IMR-90 (cell line): ENCODE data around the gene PRCD. TPM values are rescaled to one million over a fixed set of nuclear protein-coding genes. Genes with fewer than 3 reads are reported as not detected.

Experiments
- ATAC-seq: fragments of 200-7000 bp; cut with Tn5 transposase; 2 replicates; pipeline ENCODE4 v1.9.1; 2020; ENCODE audit warnings: low read depth, mild to moderate bottlenecking, moderate library complexity
- BruUV-seq: library from RNA; stranded (reverse); fragments of 400-500 nt; replicated peaks from 2 replicates; lab custom pipeline; 2021; lab: Mats Ljungman, UMichigan
- CTCF ChIA-PET: fragments of 300-600 bp; formaldehyde crosslinking; extraction: SDS; loops from one replicate; lab custom pipeline; 2021; ENCODE audit warnings: antibody characterized with exemption; lab: Yijun Ruan, JAX
- POLR2A ChIA-PET: fragments of 300-600 bp; sonication (Branson Sonifier 250); formaldehyde crosslinking; loops from one replicate; lab custom pipeline; 2022; ENCODE audit warnings: antibody characterized with exemption; ENCODE audit not compliant: unreplicated experiment; lab: Charles Lee
- DNase-seq: peaks from one replicate; pipeline ENCODE4 v3.0.0; 2013
- H2AFZ ChIP-seq: replicated peaks from 2 replicates; pipeline ENCODE3; 2013; ENCODE audit warnings: low read length, mild to moderate bottlenecking; ENCODE audit not compliant: poor library complexity
- H2AK5ac ChIP-seq: 2 replicates; pipeline ENCODE4 v1.6.1; 2013; ENCODE audit warnings: low read depth, low read length, inconsistent platforms
- H2AK9ac ChIP-seq: replicated peaks from 2 replicates; pipeline ENCODE3; 2013; ENCODE audit warnings: mild to moderate bottlenecking, low read depth, low read length, moderate library complexity; ENCODE audit not compliant: poor library complexity
- H2BK120ac ChIP-seq: 2 replicates; pipeline ENCODE4 v1.6.1; 2013; ENCODE audit warnings: low read depth, low read length, inconsistent platforms
- H2BK15ac ChIP-seq: 3 replicates; pipeline ENCODE4 v1.6.1; 2013; ENCODE audit warnings: low read depth, low read length, inconsistent platforms
- H2BK20ac ChIP-seq: 2 replicates; pipeline ENCODE4 v1.6.1; 2013; ENCODE audit warnings: low read depth, mild to moderate bottlenecking, inconsistent platforms, low read length, moderate library complexity
- H2BK5ac ChIP-seq: 2 replicates; pipeline ENCODE4 v1.6.1; 2013; ENCODE audit warnings: mild to moderate bottlenecking, low read depth, low read length, inconsistent platforms; ENCODE audit not compliant: poor library complexity, severe bottlenecking
- H3K14ac ChIP-seq: replicated peaks from 2 replicates; pipeline ENCODE4 v1.6.1; 2013; ENCODE audit warnings: low read depth, low read length, inconsistent platforms
- H3K18ac ChIP-seq: 2 replicates; pipeline ENCODE4 v1.6.1; 2013; ENCODE audit warnings: low read depth, low read length, control low read depth
- H3K23ac ChIP-seq: 2 replicates; pipeline ENCODE4 v1.6.1; 2013; ENCODE audit warnings: low read depth, low read length, inconsistent platforms
- H3K27ac ChIP-seq: 2 replicates; pipeline ENCODE4 v1.5.1; 2013; ENCODE audit warnings: mild to moderate bottlenecking, control low read depth, low read length; ENCODE audit not compliant: insufficient read depth
- H3K27me3 ChIP-seq: 2 replicates; pipeline ENCODE4 v1.6.1; 2013; ENCODE audit warnings: low read length; ENCODE audit not compliant: control insufficient read depth, insufficient read depth
- H3K36me3 ChIP-seq: 2 replicates; pipeline ENCODE4 v1.6.1; 2013; ENCODE audit warnings: low read length, mixed read lengths; ENCODE audit not compliant: control insufficient read depth, insufficient read depth
- H3K4ac ChIP-seq: 2 replicates; pipeline ENCODE4 v1.6.1; 2013; ENCODE audit warnings: low read depth, low read length, inconsistent platforms
- H3K4me1 ChIP-seq: 2 replicates; pipeline ENCODE4 v1.6.1; 2013; ENCODE audit warnings: low read length, mixed read lengths; ENCODE audit not compliant: control insufficient read depth, insufficient read depth
- H3K4me2 ChIP-seq: 2 replicates; pipeline ENCODE4 v1.6.1; 2013; ENCODE audit warnings: low read depth, mild to moderate bottlenecking, control low read depth, low read length, moderate library complexity
- H3K4me3 ChIP-seq: 2 replicates; pipeline ENCODE4 v1.5.1; 2013; ENCODE audit warnings: low read depth, mild to moderate bottlenecking, control low read depth, low read length, moderate library complexity; ENCODE audit not compliant: insufficient read depth
- H3K56ac ChIP-seq: 2 replicates; pipeline ENCODE4 v1.6.1; 2013; ENCODE audit warnings: low read length, inconsistent platforms; ENCODE audit not compliant: insufficient read depth; ENCODE audit errors: extremely low read depth
- H3K79me1 ChIP-seq, 2 experiments: 2 replicates each; pipeline ENCODE4 v1.6.1; 2013; ENCODE audit warnings: low read length in 2 of 2, inconsistent platforms in 1 of 2, low read depth in 1 of 2
- H3K9ac ChIP-seq: 2 replicates; pipeline ENCODE4 v1.6.1; 2013; ENCODE audit warnings: low read depth, low read length, control low read depth
- H3K9me1 ChIP-seq: 2 replicates; pipeline ENCODE4 v1.6.1; 2013; ENCODE audit warnings: low read length, inconsistent platforms; ENCODE audit not compliant: insufficient read depth
- H3K9me3 ChIP-seq: 2 replicates; pipeline ENCODE4 v1.6.1; 2013; ENCODE audit warnings: low read length; ENCODE audit not compliant: control insufficient read depth, insufficient read depth
- H4K20me1 ChIP-seq: 2 replicates; pipeline ENCODE4 v1.6.1; 2013; ENCODE audit warnings: low read length, inconsistent platforms; ENCODE audit not compliant: insufficient read depth
- H4K5ac ChIP-seq: 2 replicates; pipeline ENCODE4 v1.6.1; 2013; ENCODE audit warnings: mild to moderate bottlenecking, low read depth, low read length, control low read depth
- H4K8ac ChIP-seq, 2 experiments: 2 replicates each; pipeline ENCODE4 v1.6.1; 2013; ENCODE audit warnings: low read depth in 2 of 2, low read length in 2 of 2, control low read depth in 1 of 2, inconsistent platforms in 1 of 2
- H4K91ac ChIP-seq: 2 replicates; pipeline ENCODE4 v1.6.1; 2013; ENCODE audit warnings: low read depth, low read length, inconsistent platforms; ENCODE audit not compliant: insufficient read depth
- BHLHE40 ChIP-seq: fragments of 150-350 bp; IDR thresholded peaks from 2 replicates; pipeline ENCODE4 v1.6.1; 2016; ENCODE audit warnings: mild to moderate bottlenecking, low read depth, low read length
- CEBPB ChIP-seq: IDR thresholded peaks from 2 replicates; pipeline ENCODE4 v1.6.1; 2012; ENCODE audit warnings: low read depth, low read length, improper control_type of control experiment
- CHD1 ChIP-seq: IDR thresholded peaks from 2 replicates; pipeline ENCODE4 v1.6.1; 2012; ENCODE audit warnings: low read depth, low read length, improper control_type of control experiment
- CTCF ChIP-seq: conservative IDR thresholded peaks from 2 replicates; pipeline ENCODE4 v1.5.1; 2012; ENCODE audit warnings: mild to moderate bottlenecking, low read depth, low read length, improper control_type of control experiment
- ELK1 ChIP-seq: fragments of 150-350 bp; IDR thresholded peaks from 2 replicates; pipeline ENCODE4 v1.6.1; 2016; ENCODE audit warnings: low read depth, mild to moderate bottlenecking, low read length, moderate library complexity, borderline replicate concordance
- FOS ChIP-seq: fragments of 150-350 bp; IDR thresholded peaks from 2 replicates; pipeline ENCODE4 v1.6.1; 2016; ENCODE audit warnings: low read depth, low read length
- MAFK ChIP-seq: IDR thresholded peaks from 2 replicates; pipeline ENCODE4 v1.6.1; 2012; ENCODE audit warnings: low read depth, low read length, improper control_type of control experiment
- MAZ ChIP-seq: IDR thresholded peaks from 2 replicates; pipeline ENCODE4 v1.6.1; 2012; ENCODE audit warnings: low read depth, mild to moderate bottlenecking, low read length, improper control_type of control experiment, moderate library complexity, borderline replicate concordance
- MXI1 ChIP-seq: IDR thresholded peaks from 2 replicates; pipeline ENCODE4 v1.6.1; 2012; ENCODE audit warnings: low read depth, mild to moderate bottlenecking, low read length, moderate library complexity, borderline replicate concordance
- NFE2L2 ChIP-seq: fragments of 150-350 bp; IDR thresholded peaks from 2 replicates; pipeline ENCODE4 v1.6.1; 2016; ENCODE audit warnings: low read depth, mild to moderate bottlenecking, low read length
- POLR2A ChIP-seq: IDR thresholded peaks from 2 replicates; pipeline ENCODE4 v1.6.1; 2012; ENCODE audit warnings: mild to moderate bottlenecking, low read depth, low read length
- RAD21 ChIP-seq: IDR thresholded peaks from 2 replicates; pipeline ENCODE4 v1.6.1; 2012; ENCODE audit warnings: low read length, improper control_type of control experiment
- RCOR1 ChIP-seq: IDR thresholded peaks from 2 replicates; pipeline ENCODE4 v1.6.1; 2012; ENCODE audit warnings: mild to moderate bottlenecking, low read length, improper control_type of control experiment; ENCODE audit not compliant: insufficient replicate concordance
- RFX5 ChIP-seq: IDR thresholded peaks from 2 replicates; pipeline ENCODE4 v1.8.0; 2012; ENCODE audit warnings: low read depth, mild to moderate bottlenecking, low read length, moderate library complexity
- SMC3 ChIP-seq: fragments of 150-350 bp; IDR thresholded peaks from 2 replicates; pipeline ENCODE4 v1.6.1; 2016; ENCODE audit warnings: low read depth, mild to moderate bottlenecking, antibody characterized with exemption, low read length, moderate library complexity
- USF2 ChIP-seq: fragments of 150-350 bp; IDR thresholded peaks from 2 replicates; pipeline ENCODE4 v1.6.1; 2017; ENCODE audit warnings: mild to moderate bottlenecking, antibody characterized with exemption, low read length, low read depth
- WGBS, 2 experiments: methylation state at CpG; one replicate each; pipeline versions ENCODE4 v1.1.5 to v1.1.7; 2013; ENCODE audit warnings: missing lambda C conversion rate in 2 of 2; ENCODE audit not compliant: insufficient read length in 1 of 2; ENCODE audit errors: extremely low coverage in 2 of 2; 5-methylcytosine and 5-hydroxymethylcytosine counted together
- dilution Hi-C: fragments of 300-500 bp; cut with HindIII; formaldehyde crosslinking; loops from one replicate; pipeline ENCODE4 v1.14.3; 2018; ENCODE audit warnings: low sequenced_read_pairs; ENCODE audit not compliant: unreplicated experiment
- in situ Hi-C: fragments of 300-500 bp; cut with MboI; formaldehyde crosslinking; loops from 3 replicates; pipeline ENCODE4 v1.14.3; 2019; ENCODE audit warnings: low sequenced_read_pairs, inconsistent platforms, mixed read lengths
- intact Hi-C: fragments of 100-400 bp; cut with micrococcal nuclease; formaldehyde crosslinking; loops from 2 replicates; pipeline ENCODE4 v1.10.0; 2022
- polyA plus RNA-seq, 3 experiments: library from polyadenylated mRNA; depleted of rRNA; stranded (reverse); fragments of >200 nt; gene quantifications; 2 replicates each; pipeline ENCODE4 v1.2.3, GENCODE V29; 2012; ENCODE audit warnings: low replicate concordance in 1 of 3
- total RNA-seq: library from RNA; depleted of rRNA; stranded (reverse); fragments of >200 nt; gene quantifications from 2 replicates; pipeline ENCODE4 v1.2.3, GENCODE V29; 2012

PRCD gene
- total and polyA plus RNA-seq, 2 of the 4 experiments (the other 2 are of a cell fraction) = 0.32 TPM; not detected in 1

GRCh38 chr17:76566613-76566943 is 26.7 kb downstream of the PRCD start:
- H3K4me3 ChIP-seq = no peak overlapping the region
- H2AK5ac ChIP-seq = no peak overlapping the region
- H3K9me1 ChIP-seq = peaks cover 12% of the 10 kb centered on the region
- no peak overlapping the region for H2AFZ ChIP-seq
- H4K20me1 ChIP-seq = peaks cover 57% of the 10 kb centered on the region
- in situ Hi-C loops = no loop called here
- H3K23ac ChIP-seq = no peak overlapping the region
- no peak overlapping the region for H3K14ac ChIP-seq
- H4K8ac ChIP-seq = no peak overlapping the region
- no peak overlapping the region for H2AK9ac ChIP-seq
- no peak overlapping the region for H3K4me2 ChIP-seq
- intact Hi-C loops = no loop called here
- no peak overlapping the region for H2BK120ac ChIP-seq
- ChIA-PET CTCF (interaction anchor here (1.3 kb wide), 2 partner anchors 8 to 9 kb away, joined by 4 read pairs; no protein-coding TSS in a partner anchor), POLR2A (interaction anchor here (0.6 kb wide), 1 partner anchor 118 kb away, joined by 3 read pairs; no protein-coding TSS in a partner anchor)
- H4K5ac ChIP-seq = no peak overlapping the region
- DNase-seq = no peak
- ATAC-seq = no peak
- H3K27me3 ChIP-seq = no peaks in the 10 kb centered on the region
- peaks cover 24% of the 10 kb centered on the region for H3K36me3 ChIP-seq
- H3K56ac ChIP-seq = no peak overlapping the region
- H3K9me3 ChIP-seq = peaks cover 6% of the 10 kb centered on the region
- dilution Hi-C loops = no loop called here
- H3K4ac ChIP-seq = no peak overlapping the region
- H2BK15ac ChIP-seq = no peak overlapping the region
- H3K9ac ChIP-seq = no peak overlapping the region
- BruUV-seq = no TSS peak
- peaks cover 6% of the 10 kb centered on the region for H3K4me1 ChIP-seq
- no peak overlapping the region for H3K18ac ChIP-seq
- no peak overlapping the region for H4K91ac ChIP-seq
- peaks cover 7 to 29% of the 10 kb centered on the region in 2 experiments for H3K79me1 ChIP-seq
- H2BK5ac ChIP-seq = no peak overlapping the region
- TF ChIP-seq USF2 = no peak
- no peak for TF ChIP-seq MXI1
- no peak for TF ChIP-seq RAD21
- no peak for TF ChIP-seq RFX5
- no peak for TF ChIP-seq ELK1
- TF ChIP-seq FOS = no peak
- TF ChIP-seq MAZ = no peak
- TF ChIP-seq POLR2A = no peak
- TF ChIP-seq CHD1 = no peak
- no peak for TF ChIP-seq CEBPB
- TF ChIP-seq CTCF = no peak
- no peak for TF ChIP-seq SMC3
- TF ChIP-seq MAFK = no peak
- TF ChIP-seq BHLHE40 = no peak
- TF ChIP-seq RCOR1 = no peak
- TF ChIP-seq NFE2L2 = no peak
- WGBS, 2 experiments = 100% methylated on average over 1 of the region's 3 CpGs; no CpG with 5 or more reads in 1 of the 2 experiments
- no peak overlapping the region for H2BK20ac ChIP-seq
- no peak overlapping the region for H3K27ac ChIP-seq
